ENCODE results near the gene GALNT13.

DNA sequence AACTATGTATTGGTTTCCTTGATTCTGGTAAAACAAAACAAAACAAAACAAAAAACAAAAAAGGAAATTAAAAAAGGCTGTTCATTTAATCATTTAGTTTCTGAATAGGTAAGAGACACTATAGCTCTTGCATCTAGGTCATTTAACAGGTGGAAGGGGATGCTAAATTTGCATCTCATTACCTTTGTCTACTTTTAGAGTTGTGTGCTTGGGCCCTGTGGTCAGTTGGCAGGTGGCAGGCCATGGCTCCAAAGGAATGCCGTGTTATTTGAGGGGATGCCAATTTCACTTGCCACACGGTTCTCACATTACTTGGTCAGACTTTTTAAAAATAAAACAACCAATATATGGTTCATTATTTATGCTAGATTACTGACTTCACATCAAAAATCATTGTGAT, 9.2 kb downstream of the GALNT13 start:
- no peak for TF ChIP-seq POLR2A (IDR thresholded peaks at IDR 0.05)
- TF ChIP-seq, protein P1, sequence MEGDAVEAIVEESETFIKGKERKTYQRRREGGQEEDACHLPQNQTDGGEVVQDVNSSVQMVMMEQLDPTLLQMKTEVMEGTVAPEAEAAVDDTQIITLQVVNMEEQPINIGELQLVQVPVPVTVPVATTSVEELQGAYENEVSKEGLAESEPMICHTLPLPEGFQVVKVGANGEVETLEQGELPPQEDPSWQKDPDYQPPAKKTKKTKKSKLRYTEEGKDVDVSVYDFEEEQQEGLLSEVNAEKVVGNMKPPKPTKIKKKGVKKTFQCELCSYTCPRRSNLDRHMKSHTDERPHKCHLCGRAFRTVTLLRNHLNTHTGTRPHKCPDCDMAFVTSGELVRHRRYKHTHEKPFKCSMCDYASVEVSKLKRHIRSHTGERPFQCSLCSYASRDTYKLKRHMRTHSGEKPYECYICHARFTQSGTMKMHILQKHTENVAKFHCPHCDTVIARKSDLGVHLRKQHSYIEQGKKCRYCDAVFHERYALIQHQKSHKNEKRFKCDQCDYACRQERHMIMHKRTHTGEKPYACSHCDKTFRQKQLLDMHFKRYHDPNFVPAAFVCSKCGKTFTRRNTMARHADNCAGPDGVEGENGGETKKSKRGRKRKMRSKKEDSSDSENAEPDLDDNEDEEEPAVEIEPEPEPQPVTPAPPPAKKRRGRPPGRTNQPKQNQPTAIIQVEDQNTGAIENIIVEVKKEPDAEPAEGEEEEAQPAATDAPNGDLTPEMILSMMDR (IDR thresholded peaks at IDR 0.05): no peak
- TF ChIP-seq POLR2AphosphoS5 (IDR thresholded peaks at IDR 0.05): no peak

All from breast epithelium (tissue), 3 donors.